Stomach (tissue), 9 donors: ENCODE results near the gene PGBD4. TPM values are rescaled to one million over a fixed set of nuclear protein-coding genes. Genes with fewer than 3 reads are reported as not detected.
A peak's percentile ranks its signal among the peaks of the same experiment; 100 is the strongest.

Experiments used
- DNase-seq, 2 donors: peaks; one replicate each; pipeline versions ENCODE4 v3.0.0 to v3.0.0-alpha.2; 2013 to 2019
- H3K27ac ChIP-seq, 5 donors: fragments of 200-600 bp in 4 of 5; sonication (generic) in 4 of 5; one replicate each; pipeline ENCODE4 v1.5.1; 2013 to 2019; ENCODE audit warnings: mild to moderate bottlenecking in 1 of 5, moderate library complexity in 1 of 5
- H3K27me3 ChIP-seq, 3 donors: fragments of 200-600 bp; sonication (generic); one replicate each; pipeline ENCODE4 v1.5.1; 2017 to 2019; ENCODE audit warnings: mixed run types in 1 of 3
- H3K36me3 ChIP-seq, 4 donors: fragments of 200-600 bp; sonication (generic); 1 replicate in 3 of 4; 2 replicates in 1 of 4; pipeline ENCODE4 v1.5.1; 2016 to 2019
- H3K4me1 ChIP-seq, 4 donors: fragments of 200-600 bp; sonication (generic); one replicate each; pipeline ENCODE4 v1.5.1; 2016 to 2019
- H3K4me3 ChIP-seq, 4 donors: fragments of 200-600 bp; sonication (generic) in 3 of 4; one replicate each; pipeline ENCODE4 v1.5.1; 2016 to 2019; ENCODE audit warnings: mild to moderate bottlenecking in 1 of 4
- H3K9me3 ChIP-seq, 4 donors: fragments of 200-600 bp; sonication (generic); one replicate each; pipeline ENCODE4 v1.5.1; 2016 to 2019
- EP300 ChIP-seq: sonication (generic); formaldehyde crosslinking; IDR thresholded peaks from one replicate; pipeline ENCODE4 v1.6.1; 2017; ENCODE audit warnings: antibody characterized with exemption
- POLR2A ChIP-seq, 4 donors: fragments of 450-650 bp; IDR thresholded peaks; one replicate each; pipeline ENCODE4 v1.6.1; 2016; ENCODE audit warnings: antibody characterized with exemption in 4 of 4, control low read depth in 2 of 4, mild to moderate bottlenecking in 1 of 4, moderate library complexity in 1 of 4
- POLR2AphosphoS5 ChIP-seq, 3 donors: sonication (generic); formaldehyde crosslinking; IDR thresholded peaks; one replicate each; pipeline ENCODE4 v1.6.1; 2016; ENCODE audit warnings: antibody characterized with exemption in 3 of 3
- WGBS, 5 donors: extraction: QIAGEN DNeasy Blood & Tissue Kit in 3 of 5; methylation state at CpG; one replicate each; pipeline versions ENCODE4 v1.1.5 to v1.1.7; 2013 to 2018; 5-methylcytosine and 5-hydroxymethylcytosine counted together
- intact Hi-C: fragments of 100-400 bp; cut with DNase I; formaldehyde crosslinking; loops from one replicate; pipeline ENCODE4 v1.15.1; 2023; ENCODE audit warnings: low total_unique reads
- polyA plus RNA-seq, 3 donors: library from polyadenylated mRNA; stranded (reverse); fragments of 200-250 nt; gene quantifications; one replicate each; pipeline ENCODE4 v1.2.3, GENCODE V29; 2013
- total RNA-seq, 5 donors: library from RNA; depleted of rRNA; stranded (reverse); fragments of >200 nt; gene quantifications; one replicate each; pipeline versions ENCODE4 v1.1.0 to v1.2.3, GENCODE V29; 2014 to 2016
- TF ChIP-seq, protein P1 (sequence below), 7 experiments: fragments of 450-650 bp in 4 of 7; fragments of 200-600 bp in 3 of 7; sonication (generic) in 3 of 7; IDR thresholded peaks; one replicate each; pipeline ENCODE4 v1.5.1; 2016 to 2019; ENCODE audit warnings: antibody characterized with exemption in 7 of 7, control low read depth in 2 of 7, mild to moderate bottlenecking in 1 of 7
- donor health status: healthy with polysubstance abuse.
- donor health status: Bipolar disorder and iron deficiency.
- donor health status: healthy.

Gene PGBD4
- total and polyA plus RNA-seq, 8 donors, result 0.15 to 1.9 (median 0.78) TPM; not detected in 1

- WGBS, 5 donors, result 62 to 69% (median 64%) methylated on average over 5 of the region's 5 CpGs
- Histone ChIP-seq H3K36me3 (no peaks in the 10 kb centered on the region), H3K27ac (no peak overlapping the region), H3K4me3 (no peak overlapping the region), H3K4me1 (no peaks in the 10 kb centered on the region), H3K9me3 (no peaks in the 10 kb centered on the region), H3K27me3 (no peaks in the 10 kb centered on the region)
- intact Hi-C loops, result no loop called here
- peak in 1 of 2 donors; percentile 68 for DNase-seq
- TF ChIP-seq, protein P1, sequence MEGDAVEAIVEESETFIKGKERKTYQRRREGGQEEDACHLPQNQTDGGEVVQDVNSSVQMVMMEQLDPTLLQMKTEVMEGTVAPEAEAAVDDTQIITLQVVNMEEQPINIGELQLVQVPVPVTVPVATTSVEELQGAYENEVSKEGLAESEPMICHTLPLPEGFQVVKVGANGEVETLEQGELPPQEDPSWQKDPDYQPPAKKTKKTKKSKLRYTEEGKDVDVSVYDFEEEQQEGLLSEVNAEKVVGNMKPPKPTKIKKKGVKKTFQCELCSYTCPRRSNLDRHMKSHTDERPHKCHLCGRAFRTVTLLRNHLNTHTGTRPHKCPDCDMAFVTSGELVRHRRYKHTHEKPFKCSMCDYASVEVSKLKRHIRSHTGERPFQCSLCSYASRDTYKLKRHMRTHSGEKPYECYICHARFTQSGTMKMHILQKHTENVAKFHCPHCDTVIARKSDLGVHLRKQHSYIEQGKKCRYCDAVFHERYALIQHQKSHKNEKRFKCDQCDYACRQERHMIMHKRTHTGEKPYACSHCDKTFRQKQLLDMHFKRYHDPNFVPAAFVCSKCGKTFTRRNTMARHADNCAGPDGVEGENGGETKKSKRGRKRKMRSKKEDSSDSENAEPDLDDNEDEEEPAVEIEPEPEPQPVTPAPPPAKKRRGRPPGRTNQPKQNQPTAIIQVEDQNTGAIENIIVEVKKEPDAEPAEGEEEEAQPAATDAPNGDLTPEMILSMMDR (IDR thresholded peaks at IDR 0.05), result peak in 5 of 7 experiments; percentile 10 to 53 (median 37)
- TF ChIP-seq POLR2A (IDR thresholded peaks at IDR 0.05), result no peak
Measured at GRCh38 chr15:34109797-34110663, 8.1 kb downstream of the PGBD4 start.

DNA sequence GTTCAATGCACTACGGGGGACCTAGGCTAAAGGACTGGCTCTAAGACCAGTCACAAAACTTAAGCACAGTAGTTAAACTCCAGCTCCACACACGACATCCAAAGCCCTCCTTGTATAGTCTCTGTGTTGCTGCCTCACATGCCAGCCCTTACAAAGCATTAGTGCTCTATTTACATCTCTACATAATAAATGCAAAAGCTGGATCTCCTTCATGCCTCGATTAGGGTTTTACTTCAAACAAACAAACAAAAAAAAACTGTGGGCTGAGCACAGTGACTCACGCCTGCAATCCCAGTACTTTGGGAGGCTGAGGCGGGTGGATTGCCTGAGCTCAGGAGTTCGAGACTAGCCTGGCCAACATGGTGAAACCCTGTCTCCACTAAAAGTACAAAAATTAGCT is 9.6 kb downstream of the PGBD4 start:
- DNase-seq, result no peak
- Histone ChIP-seq H3K27me3 (peaks cover 0 to 5% (median 0%) of the 10 kb centered on the region in 3 donors), H3K4me1 (no peaks in the 10 kb centered on the region), H3K4me3 (no peak overlapping the region), H3K27ac (no peak overlapping the region), H3K36me3 (no peaks in the 10 kb centered on the region), H3K9me3 (no peaks in the 10 kb centered on the region)
- intact Hi-C loops, result no loop called here
- TF ChIP-seq POLR2AphosphoS5 (IDR thresholded peaks at IDR 0.05) (no peak), EP300 (no peak), POLR2A (IDR thresholded peaks at IDR 0.05) (no peak)
- TF ChIP-seq, protein P1 (IDR thresholded peaks at IDR 0.05), result no peak
- WGBS, 5 donors, result 51 to 64% (median 61%) methylated on average over 6 of the region's 6 CpGs

DNA sequence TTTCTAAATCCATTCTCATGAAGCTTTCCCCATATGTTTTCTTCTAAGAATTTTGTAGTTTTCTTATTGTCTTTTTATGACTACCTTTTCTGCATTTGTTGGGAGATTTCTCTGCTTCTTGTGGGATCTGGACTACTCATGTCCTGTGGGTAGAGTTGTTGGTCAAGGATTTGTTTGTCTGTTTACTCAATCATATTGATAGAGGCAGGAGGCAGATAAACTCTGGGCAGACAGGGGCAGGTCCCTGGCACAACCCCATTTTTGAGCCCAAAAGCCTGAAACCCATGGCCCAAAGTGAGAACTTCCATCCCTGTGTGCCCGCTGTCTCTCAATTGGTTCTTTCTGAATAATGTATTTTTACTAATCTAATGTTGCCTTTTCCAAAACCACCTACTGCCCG is 12.3 kb downstream of the PGBD4 start:
- H3K4me1 ChIP-seq, result no peaks in the 10 kb centered on the region
- H3K36me3 ChIP-seq, result no peaks in the 10 kb centered on the region
- no peaks in the 10 kb centered on the region for H3K9me3 ChIP-seq
- 50 to 79% (median 50%) methylated on average over 2 of the region's 2 CpGs for WGBS, 5 donors
- no peak overlapping the region for H3K27ac ChIP-seq
- no peak overlapping the region for H3K4me3 ChIP-seq
- intact Hi-C loops, result no loop called here
- DNase-seq, result no peak
- TF ChIP-seq POLR2AphosphoS5 (IDR thresholded peaks at IDR 0.05), result no peak
- TF ChIP-seq EP300, result no peak
- no peak for TF ChIP-seq POLR2A (IDR thresholded peaks at IDR 0.05)
- TF ChIP-seq, protein P1 (IDR thresholded peaks at IDR 0.05), result no peak
- peaks cover 0 to 5% (median 0%) of the 10 kb centered on the region in 3 donors for H3K27me3 ChIP-seq

DNA sequence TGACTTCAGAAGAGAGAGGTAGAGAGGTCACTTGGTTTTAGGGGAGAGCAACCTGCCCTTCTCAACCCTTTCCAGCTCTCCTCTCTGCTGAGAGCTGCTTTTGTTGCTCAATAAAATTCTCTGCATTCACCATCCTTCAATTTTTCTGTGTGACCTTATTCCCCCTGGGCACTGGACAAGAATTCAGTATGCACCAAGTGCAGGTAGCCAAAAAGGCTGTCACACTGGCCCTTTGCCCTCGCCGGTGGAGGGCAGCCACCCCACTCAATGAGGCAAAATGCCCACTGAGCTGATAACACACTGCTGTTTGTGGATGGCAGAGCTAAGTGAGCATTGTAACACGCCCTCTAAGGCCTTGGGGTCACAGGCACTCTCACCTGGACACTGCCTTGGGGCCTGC is 12.9 kb downstream of the PGBD4 start:
- Histone ChIP-seq H3K36me3 (no peaks in the 10 kb centered on the region), H3K27me3 (peaks cover 0 to 5% (median 0%) of the 10 kb centered on the region in 3 donors), H3K9me3 (no peaks in the 10 kb centered on the region), H3K4me1 (no peaks in the 10 kb centered on the region), H3K27ac (no peak overlapping the region), H3K4me3 (no peak overlapping the region)
- intact Hi-C loops, result no loop called here
- WGBS, 5 donors, result 45 to 80% (median 58%) methylated on average over 2 to 3 of the region's 3 CpGs
- no peak for DNase-seq
- TF ChIP-seq POLR2A (IDR thresholded peaks at IDR 0.05), result no peak
- TF ChIP-seq EP300, result no peak
- TF ChIP-seq, protein P1 (IDR thresholded peaks at IDR 0.05), result no peak
- TF ChIP-seq POLR2AphosphoS5 (IDR thresholded peaks at IDR 0.05), result no peak
